H1 (cell line): Measurements from ENCODE around the gene SLFNL1. TPM values are rescaled to one million over a fixed set of nuclear protein-coding genes. Genes with fewer than 3 reads are reported as not detected.

ENCODE experiments used
- CTCF ChIA-PET: fragments of 300-600 bp; sonication (Branson Sonifier 250); formaldehyde crosslinking; loops from one replicate; lab custom pipeline; 2021; ENCODE audit not compliant: partially characterized antibody; lab: Charles Lee
- POLR2A ChIA-PET: fragments of 300-600 bp; sonication (Branson Sonifier 250); formaldehyde crosslinking; loops from one replicate; lab custom pipeline; 2021; ENCODE audit warnings: inconsistent platforms; ENCODE audit not compliant: partially characterized antibody; lab: Charles Lee
- DNase-seq, 2 experiments: peaks; one replicate each; pipeline versions ENCODE4 v3.0.0 to v3.0.0-alpha.2; 2010 to 2022; ENCODE audit warnings: low spot score in 2 of 2, low read depth in 1 of 2, mixed read lengths in 1 of 2
- FAIRE-seq: peaks from 2 replicates; lab custom pipeline; 2011; peaks lifted over from hg19 to GRCh38; lab: Jason Lieb, UNC
- H2AFZ ChIP-seq: 2 replicates; pipeline ENCODE4 v1.8.1; 2012; ENCODE audit warnings: low read length, inconsistent platforms
- H2AK5ac ChIP-seq: 2 replicates; pipeline ENCODE4 v1.6.1; 2013; ENCODE audit warnings: low read depth, low read length
- H2BK120ac ChIP-seq: replicated peaks from 2 replicates; pipeline ENCODE3; 2013; ENCODE audit warnings: low read depth, low read length, inconsistent platforms
- H2BK12ac ChIP-seq: 2 replicates; pipeline ENCODE4 v1.6.1; 2013; ENCODE audit warnings: low read depth, low read length
- H2BK15ac ChIP-seq: 2 replicates; pipeline ENCODE4 v1.6.1; 2013; ENCODE audit warnings: low read length
- H2BK20ac ChIP-seq: 2 replicates; pipeline ENCODE4 v1.6.1; 2013; ENCODE audit warnings: low read length
- H2BK5ac ChIP-seq: 2 replicates; pipeline ENCODE4 v1.6.1; 2013; ENCODE audit warnings: low read depth, low read length
- H3K14ac ChIP-seq: 2 replicates; pipeline ENCODE4 v1.6.1; 2013; ENCODE audit warnings: inconsistent platforms; ENCODE audit not compliant: insufficient read length
- H3K18ac ChIP-seq: 2 replicates; pipeline ENCODE4 v1.6.1; 2013; ENCODE audit warnings: low read length; ENCODE audit errors: extremely low read depth
- H3K23ac ChIP-seq: 2 replicates; pipeline ENCODE4 v1.6.1; 2013; ENCODE audit warnings: inconsistent platforms; ENCODE audit not compliant: insufficient read length
- H3K23me2 ChIP-seq: 2 replicates; pipeline ENCODE4 v1.6.1; 2013; ENCODE audit warnings: low read depth, low read length
- H3K27ac ChIP-seq: 2 replicates; pipeline ENCODE4 v1.6.1; 2011; ENCODE audit warnings: low read depth, low read length, inconsistent platforms
- H3K27me3 ChIP-seq, 4 experiments: replicated peaks in 1 of 4; 1 replicate in 1 of 4; 2 replicates in 3 of 4; pipeline versions ENCODE4 v1.6.1 to v1.8.1; 2011 to 2013; ENCODE audit warnings: low read length in 3 of 4, mild to moderate bottlenecking in 3 of 4, inconsistent platforms in 2 of 4, mixed read lengths in 2 of 4, moderate library complexity in 1 of 4; ENCODE audit not compliant: control insufficient read depth in 3 of 4, insufficient read depth in 3 of 4; ENCODE audit errors: extremely low read depth in 1 of 4
- H3K36me3 ChIP-seq, 4 experiments: 2 replicates each; pipeline versions ENCODE4 v1.6.1 to v1.8.1; 2011 to 2013; ENCODE audit warnings: mild to moderate bottlenecking in 4 of 4, low read length in 3 of 4, moderate library complexity in 2 of 4, control low read depth in 1 of 4, inconsistent platforms in 1 of 4; ENCODE audit not compliant: insufficient read depth in 4 of 4, control insufficient read depth in 2 of 4
- H3K4ac ChIP-seq: replicated peaks from 2 replicates; pipeline ENCODE3; 2013; ENCODE audit warnings: low read length, low read depth, mixed read lengths, inconsistent platforms; ENCODE audit not compliant: insufficient read length
- H3K4me1 ChIP-seq, 4 experiments: replicated peaks in 1 of 4; 1 replicate in 1 of 4; 2 replicates in 3 of 4; pipeline versions ENCODE4 v1.6.1 to v1.8.1; 2011 to 2013; ENCODE audit warnings: low read length in 3 of 4, inconsistent platforms in 2 of 4, mixed read lengths in 1 of 4; ENCODE audit not compliant: insufficient read depth in 4 of 4, control insufficient read depth in 3 of 4
- H3K4me2 ChIP-seq, 2 experiments: 2 replicates each; pipeline versions ENCODE4 v1.6.1 to v1.8.1; 2011 to 2013; ENCODE audit warnings: low read depth in 2 of 2, low read length in 2 of 2, control low read depth in 1 of 2, inconsistent platforms in 1 of 2, mild to moderate bottlenecking in 1 of 2; ENCODE audit not compliant: insufficient read depth in 1 of 2
- H3K4me3 ChIP-seq, 4 experiments: fragments of 200-600, 300-600 bp in 1 of 4; sonication (generic), shearing (Covaris generic), sonication (Bioruptor Twin) in 1 of 4; 2 replicates each; pipeline versions ENCODE4 v1.5.1 to v1.8.1; 2011 to 2016; ENCODE audit warnings: low read length in 4 of 4, low read depth in 3 of 4, control low read depth in 2 of 4, inconsistent platforms in 2 of 4, mild to moderate bottlenecking in 2 of 4, mixed read lengths in 1 of 4, moderate library complexity in 1 of 4; ENCODE audit not compliant: insufficient read depth in 2 of 4; ENCODE audit errors: extremely low read depth in 1 of 4
- H3K56ac ChIP-seq: replicated peaks from 2 replicates; pipeline ENCODE3; 2013; ENCODE audit warnings: low read depth, mild to moderate bottlenecking, mixed read lengths, low read length, inconsistent platforms; ENCODE audit not compliant: insufficient read length
- H3K79me1 ChIP-seq: 2 replicates; pipeline ENCODE4 v1.6.1; 2013; ENCODE audit warnings: low read depth, low read length, control low read depth
- H3K79me2 ChIP-seq, 2 experiments: 2 replicates each; pipeline versions ENCODE4 v1.6.1 to v1.8.1; 2012 to 2013; ENCODE audit warnings: low read length in 2 of 2, mild to moderate bottlenecking in 2 of 2, inconsistent platforms in 1 of 2; ENCODE audit not compliant: insufficient read depth in 2 of 2, control insufficient read depth in 1 of 2
- H3K9ac ChIP-seq, 4 experiments: replicated peaks in 1 of 4; 1 replicate in 1 of 4; 2 replicates in 3 of 4; pipeline versions ENCODE4 v1.6.1 to v1.8.1; 2011 to 2013; ENCODE audit warnings: low read depth in 3 of 4, low read length in 3 of 4, control low read depth in 2 of 4, mild to moderate bottlenecking in 2 of 4, moderate library complexity in 2 of 4, inconsistent platforms in 1 of 4; ENCODE audit errors: extremely low read depth in 1 of 4
- H3K9me3 ChIP-seq, 2 experiments: 2 replicates each; pipeline versions ENCODE4 v1.6.1 to v1.8.1; 2012 to 2013; ENCODE audit warnings: mild to moderate bottlenecking in 2 of 2, moderate library complexity in 2 of 2, control low read depth in 1 of 2, inconsistent platforms in 1 of 2, low read depth in 1 of 2, low read length in 1 of 2, mixed read lengths in 1 of 2; ENCODE audit not compliant: insufficient read depth in 2 of 2
- H4K20me1 ChIP-seq, 2 experiments: replicated peaks in 1 of 2; 2 replicates each; pipeline versions ENCODE3 to v1.8.1; 2011 to 2013; ENCODE audit warnings: inconsistent platforms in 2 of 2, low read length in 2 of 2, mild to moderate bottlenecking in 1 of 2; ENCODE audit not compliant: insufficient read depth in 2 of 2, control insufficient read depth in 1 of 2
- H4K5ac ChIP-seq: 2 replicates; pipeline ENCODE4 v1.6.1; 2013; ENCODE audit warnings: low read length, low read depth, mixed read lengths, inconsistent platforms; ENCODE audit not compliant: insufficient read length
- H4K8ac ChIP-seq: 2 replicates; pipeline ENCODE4 v1.8.0; 2013; ENCODE audit warnings: mild to moderate bottlenecking, moderate library complexity, low read length, inconsistent platforms; ENCODE audit not compliant: insufficient read depth; ENCODE audit errors: extremely low read depth
- H4K91ac ChIP-seq: replicated peaks from 2 replicates; pipeline ENCODE3; 2013; ENCODE audit warnings: low read length, mixed read lengths, inconsistent platforms; ENCODE audit not compliant: insufficient read length
- BRCA1 ChIP-seq: IDR thresholded peaks from 2 replicates; pipeline ENCODE4 v1.6.1; 2012; ENCODE audit warnings: low read depth, low read length, improper control_type of control experiment
- GABPA ChIP-seq: IDR thresholded peaks from 2 replicates; pipeline ENCODE4 v1.6.1; 2011; ENCODE audit warnings: mild to moderate bottlenecking, low read length, moderate library complexity, borderline replicate concordance; ENCODE audit not compliant: insufficient read depth
- MAFK ChIP-seq: IDR thresholded peaks from 2 replicates; pipeline ENCODE4 v1.6.1; 2012; ENCODE audit warnings: low read depth, mild to moderate bottlenecking, improper control_type of control experiment, low read length
- RNF2 ChIP-seq: fragments of 200-900, 300-1000 bp; sonication (generic); IDR thresholded peaks from 2 replicates; pipeline ENCODE4 v1.7.1; 2016; ENCODE audit warnings: borderline replicate concordance, low read depth, mild to moderate bottlenecking, antibody characterized with exemption, low read length; ENCODE audit not compliant: poor library complexity, severe bottlenecking; ENCODE audit errors: missing control alignments
- WGBS, 2 experiments: shearing (Covaris generic) in 1 of 2; methylation state at CpG; one replicate each; pipeline versions ENCODE4 v1.1.6 to v1.1.7; 2013 to 2015; ENCODE audit warnings: low lambda C conversion rate in 2 of 2, mixed read lengths in 2 of 2, inconsistent platforms in 1 of 2, low coverage in 1 of 2, missing lambda C conversion rate in 1 of 2; ENCODE audit not compliant: insufficient replicate concordance in 2 of 2, insufficient coverage in 1 of 2, insufficient read length in 1 of 2; ENCODE audit errors: extremely low coverage in 1 of 2, missing lambda C conversion rate in 1 of 2; 5-methylcytosine and 5-hydroxymethylcytosine counted together
- polyA plus RNA-seq, 7 experiments: library from polyadenylated mRNA; depleted of rRNA in 3 of 7; stranded (reverse) in 5 of 7; unstranded in 2 of 7; fragments of >200 nt in 5 of 7; fragments of 200-250 nt in 2 of 7; gene quantifications; 1 replicate in 5 of 7; 2 replicates in 1 of 7; 4 replicates in 1 of 7; pipeline versions ENCODE4 v1.2.1 to v1.2.3, GENCODE V29; 2011 to 2013; ENCODE audit warnings: missing spikeins in 2 of 7, mixed read lengths in 2 of 7
- total RNA-seq: library from RNA; stranded (reverse); fragmentation: NEBNext Ultra II Directional; extraction: Animal tissue kit (Norgen Biotek cat#: 25700); gene quantifications from 2 replicates; pipeline ENCODE4 v1.2.1, GENCODE V29; 2021

Gene SLFNL1
- total and polyA plus RNA-seq, 2 of the 8 experiments (the other 6 are each of a cell fraction or from before 2014, with no cell fraction given), result not detected

DNA sequence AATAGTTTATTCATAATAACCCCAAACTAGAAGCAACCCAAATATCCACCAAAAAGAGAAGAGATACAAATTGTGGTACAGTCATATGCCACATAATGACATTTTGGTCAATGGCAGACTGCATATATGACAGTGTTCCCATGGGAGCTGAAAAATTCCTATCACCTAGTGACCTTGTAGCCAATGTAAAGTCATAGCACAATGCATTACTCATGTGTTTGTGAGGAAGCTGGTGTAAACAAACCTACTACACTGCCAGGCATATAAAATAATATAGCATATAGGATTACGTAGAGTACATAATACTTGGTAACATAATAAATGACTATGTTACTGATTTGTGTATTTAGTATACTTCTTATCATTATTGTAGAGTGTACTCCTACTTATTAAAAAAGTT lies 29.5 kb upstream of the SLFNL1 start:
- no peak for FAIRE-seq

More for the DNA sequence above, 29.5 kb upstream of the SLFNL1 start:
- Histone ChIP-seq H3K27me3 (no peaks in the 10 kb centered on the region), H3K4me3 (no peak overlapping the region), H2BK120ac (no peak overlapping the region), H2BK15ac (no peak overlapping the region), H3K79me1 (no peaks in the 10 kb centered on the region), H3K23ac (no peak overlapping the region), H3K4me1 (no peaks in the 10 kb centered on the region), H3K4me2 (no peak overlapping the region), H4K8ac (no peak overlapping the region), H4K20me1 (peaks cover 0 to 3% of the 10 kb centered on the region in 2 experiments), H3K27ac (no peak overlapping the region), H3K79me2 (no peaks in the 10 kb centered on the region), H3K14ac (no peak overlapping the region), H4K5ac (no peak overlapping the region), H3K18ac (no peak overlapping the region), H3K9ac (no peak overlapping the region), H2AK5ac (no peak overlapping the region), H4K91ac (no peak overlapping the region), H2BK20ac (no peak overlapping the region), H3K4ac (no peak overlapping the region), H2BK12ac (no peak overlapping the region), H2AFZ (no peak overlapping the region), H3K23me2 (no peaks in the 10 kb centered on the region), H3K56ac (no peak overlapping the region), H2BK5ac (no peak overlapping the region), H3K36me3 (peaks cover 0 to 2% (median 0%) of the 10 kb centered on the region in 4 experiments; a peak in 1 of 8 replicates), H3K9me3 (no peaks in the 10 kb centered on the region)
- WGBS, 2 experiments, result 91% methylated on average over 1 of the region's 1 CpG; no CpG with 5 or more reads in 1 of the 2 experiments
- ChIA-PET POLR2A (no interaction called here), CTCF (no interaction called here)
- TF ChIP-seq MAFK (no peak), RNF2 (no peak), BRCA1 (no peak), GABPA (no peak)
- DNase-seq, result no peak
